HepG2 (cell line): Measurements from ENCODE around the gene MYLK. TPM values are rescaled to one million over a fixed set of nuclear protein-coding genes. Genes with fewer than 3 reads are reported as not detected.
A peak's percentile ranks its signal among the peaks of the same experiment; 100 is the strongest.

ENCODE experiments used
- ATF1 ChIP-seq: IDR thresholded peaks from 2 replicates; pipeline ENCODE4 v1.6.1; 2016; ENCODE audit warnings: mild to moderate bottlenecking, control low read depth
- HDAC2 ChIP-seq: sonication (generic); formaldehyde crosslinking; IDR thresholded peaks from 2 replicates; pipeline ENCODE4 v1.4.0; 2020; ENCODE audit warnings: missing genetic modification reagents
- JUNB ChIP-seq: sonication (generic); formaldehyde crosslinking; IDR thresholded peaks from 2 replicates; pipeline ENCODE4 v1.8.0; 2022; ENCODE audit warnings: missing genetic modification reagents, mild to moderate bottlenecking, borderline replicate concordance
- KAT2B ChIP-seq: fragments of 150-350 bp; IDR thresholded peaks from 2 replicates; pipeline ENCODE4 v1.6.1; 2014; ENCODE audit warnings: low read depth, low read length, borderline replicate concordance
- RCOR2 ChIP-seq: IDR thresholded peaks from 2 replicates; pipeline ENCODE4 v1.6.1; 2016; ENCODE audit warnings: missing biosample characterization, missing genetic modification reagents
- ZFP36 ChIP-seq: fragments of 150-350 bp; IDR thresholded peaks from 2 replicates; pipeline ENCODE4 v1.6.1; 2018; ENCODE audit warnings: borderline replicate concordance, low read length, low read depth; ENCODE audit not compliant: partially characterized antibody
- ZFP37 ChIP-seq: sonication (generic); formaldehyde crosslinking; IDR thresholded peaks from 2 replicates; pipeline ENCODE4 v1.4.0; 2020; ENCODE audit warnings: missing genetic modification reagents, borderline replicate concordance
- ZNF124 ChIP-seq: sonication (generic); formaldehyde crosslinking; IDR thresholded peaks from 2 replicates; pipeline ENCODE4 v1.4.0; 2020; ENCODE audit warnings: missing genetic modification reagents
- ZNF510 ChIP-seq: sonication (generic); formaldehyde crosslinking; IDR thresholded peaks from 2 replicates; pipeline ENCODE4 v1.4.0; 2020; ENCODE audit warnings: low read depth, mild to moderate bottlenecking, missing genetic modification reagents
- polyA plus RNA-seq, 8 experiments: library from polyadenylated mRNA; depleted of rRNA in 3 of 8; stranded (reverse) in 7 of 8; unstranded in 1 of 8; fragments of >200 nt; fragmentation: Illumina TruSeq in 4 of 8; extraction: Trizol in 4 of 8; gene quantifications; 2 replicates each; pipeline versions ENCODE4 v1.2.1 to v1.2.3, GENCODE V29; 2011 to 2016; ENCODE audit warnings: low read depth in 4 of 8, missing spikeins in 1 of 8, mixed read lengths in 1 of 8; ENCODE audit not compliant: insufficient read depth in 1 of 8
- total RNA-seq, 5 experiments: library from RNA; depleted of rRNA; stranded (reverse); fragments of >200 nt; fragmentation: Illumina TruSeq; extraction: Trizol; gene quantifications; 2 replicates each; pipeline ENCODE4 v1.2.3, GENCODE V29; 2016; ENCODE audit warnings: low read depth in 1 of 5
- TF ChIP-seq, protein P1 (sequence below): sonication (generic); formaldehyde crosslinking; IDR thresholded peaks from 2 replicates; pipeline ENCODE4 v1.4.0; 2020; ENCODE audit warnings: mild to moderate bottlenecking, missing genetic modification reagents
- TF ChIP-seq, protein P2 (sequence below): sonication (generic); formaldehyde crosslinking; IDR thresholded peaks from 2 replicates; pipeline ENCODE4 v1.5.1; 2020; ENCODE audit warnings: mild to moderate bottlenecking, missing genetic modification reagents, borderline replicate concordance
- TF ChIP-seq, protein P3 (sequence below): IDR thresholded peaks from 2 replicates; pipeline ENCODE4 v1.6.1; 2016
- TF ChIP-seq, protein P4 (sequence below): sonication (generic); formaldehyde crosslinking; IDR thresholded peaks from 2 replicates; pipeline ENCODE4 v1.4.0; 2020; ENCODE audit warnings: missing genetic modification reagents, borderline replicate concordance

MYLK gene
- total and polyA plus RNA-seq, 2 of the 13 experiments (the other 11 are each of a cell fraction or from before 2014, with no cell fraction given), result 10.6 to 34.9 TPM

DNA sequence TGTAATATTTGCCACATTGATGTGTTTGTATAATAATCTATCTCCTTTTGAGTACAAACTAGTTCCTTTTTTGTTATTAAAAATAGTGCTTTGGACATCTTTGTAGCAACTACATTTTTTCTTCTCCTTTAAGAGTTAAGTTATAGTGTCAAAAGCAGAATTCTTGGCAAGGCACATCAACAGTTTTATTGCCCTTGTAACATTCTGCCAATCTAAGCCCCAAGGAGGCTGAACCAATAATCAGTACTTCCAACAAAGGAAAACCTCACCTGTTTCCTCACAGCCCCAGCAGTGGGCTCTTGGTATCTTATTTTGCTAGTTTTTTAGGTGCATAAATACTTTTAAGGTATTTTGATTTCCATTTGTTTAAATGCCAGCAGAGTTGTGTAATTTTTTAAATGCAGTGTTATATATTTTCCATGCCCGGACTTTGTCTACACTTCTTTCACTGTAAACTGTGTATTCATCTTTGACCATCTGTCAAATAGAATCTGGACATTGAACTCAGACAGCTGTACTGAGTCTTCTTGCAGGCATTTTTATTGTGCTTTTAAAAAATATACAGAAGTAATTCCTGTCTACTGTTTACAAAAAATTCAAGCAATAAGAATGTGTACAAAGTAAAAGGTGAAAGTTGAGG lies 101.0 kb downstream of the MYLK start (continued):
- TF ChIP-seq, protein P1, sequence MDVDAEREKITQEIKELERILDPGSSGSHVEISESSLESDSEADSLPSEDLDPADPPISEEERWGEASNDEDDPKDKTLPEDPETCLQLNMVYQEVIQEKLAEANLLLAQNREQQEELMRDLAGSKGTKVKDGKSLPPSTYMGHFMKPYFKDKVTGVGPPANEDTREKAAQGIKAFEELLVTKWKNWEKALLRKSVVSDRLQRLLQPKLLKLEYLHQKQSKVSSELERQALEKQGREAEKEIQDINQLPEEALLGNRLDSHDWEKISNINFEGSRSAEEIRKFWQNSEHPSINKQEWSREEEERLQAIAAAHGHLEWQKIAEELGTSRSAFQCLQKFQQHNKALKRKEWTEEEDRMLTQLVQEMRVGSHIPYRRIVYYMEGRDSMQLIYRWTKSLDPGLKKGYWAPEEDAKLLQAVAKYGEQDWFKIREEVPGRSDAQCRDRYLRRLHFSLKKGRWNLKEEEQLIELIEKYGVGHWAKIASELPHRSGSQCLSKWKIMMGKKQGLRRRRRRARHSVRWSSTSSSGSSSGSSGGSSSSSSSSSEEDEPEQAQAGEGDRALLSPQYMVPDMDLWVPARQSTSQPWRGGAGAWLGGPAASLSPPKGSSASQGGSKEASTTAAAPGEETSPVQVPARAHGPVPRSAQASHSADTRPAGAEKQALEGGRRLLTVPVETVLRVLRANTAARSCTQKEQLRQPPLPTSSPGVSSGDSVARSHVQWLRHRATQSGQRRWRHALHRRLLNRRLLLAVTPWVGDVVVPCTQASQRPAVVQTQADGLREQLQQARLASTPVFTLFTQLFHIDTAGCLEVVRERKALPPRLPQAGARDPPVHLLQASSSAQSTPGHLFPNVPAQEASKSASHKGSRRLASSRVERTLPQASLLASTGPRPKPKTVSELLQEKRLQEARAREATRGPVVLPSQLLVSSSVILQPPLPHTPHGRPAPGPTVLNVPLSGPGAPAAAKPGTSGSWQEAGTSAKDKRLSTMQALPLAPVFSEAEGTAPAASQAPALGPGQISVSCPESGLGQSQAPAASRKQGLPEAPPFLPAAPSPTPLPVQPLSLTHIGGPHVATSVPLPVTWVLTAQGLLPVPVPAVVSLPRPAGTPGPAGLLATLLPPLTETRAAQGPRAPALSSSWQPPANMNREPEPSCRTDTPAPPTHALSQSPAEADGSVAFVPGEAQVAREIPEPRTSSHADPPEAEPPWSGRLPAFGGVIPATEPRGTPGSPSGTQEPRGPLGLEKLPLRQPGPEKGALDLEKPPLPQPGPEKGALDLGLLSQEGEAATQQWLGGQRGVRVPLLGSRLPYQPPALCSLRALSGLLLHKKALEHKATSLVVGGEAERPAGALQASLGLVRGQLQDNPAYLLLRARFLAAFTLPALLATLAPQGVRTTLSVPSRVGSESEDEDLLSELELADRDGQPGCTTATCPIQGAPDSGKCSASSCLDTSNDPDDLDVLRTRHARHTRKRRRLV, result no peak
- TF ChIP-seq, protein P2, sequence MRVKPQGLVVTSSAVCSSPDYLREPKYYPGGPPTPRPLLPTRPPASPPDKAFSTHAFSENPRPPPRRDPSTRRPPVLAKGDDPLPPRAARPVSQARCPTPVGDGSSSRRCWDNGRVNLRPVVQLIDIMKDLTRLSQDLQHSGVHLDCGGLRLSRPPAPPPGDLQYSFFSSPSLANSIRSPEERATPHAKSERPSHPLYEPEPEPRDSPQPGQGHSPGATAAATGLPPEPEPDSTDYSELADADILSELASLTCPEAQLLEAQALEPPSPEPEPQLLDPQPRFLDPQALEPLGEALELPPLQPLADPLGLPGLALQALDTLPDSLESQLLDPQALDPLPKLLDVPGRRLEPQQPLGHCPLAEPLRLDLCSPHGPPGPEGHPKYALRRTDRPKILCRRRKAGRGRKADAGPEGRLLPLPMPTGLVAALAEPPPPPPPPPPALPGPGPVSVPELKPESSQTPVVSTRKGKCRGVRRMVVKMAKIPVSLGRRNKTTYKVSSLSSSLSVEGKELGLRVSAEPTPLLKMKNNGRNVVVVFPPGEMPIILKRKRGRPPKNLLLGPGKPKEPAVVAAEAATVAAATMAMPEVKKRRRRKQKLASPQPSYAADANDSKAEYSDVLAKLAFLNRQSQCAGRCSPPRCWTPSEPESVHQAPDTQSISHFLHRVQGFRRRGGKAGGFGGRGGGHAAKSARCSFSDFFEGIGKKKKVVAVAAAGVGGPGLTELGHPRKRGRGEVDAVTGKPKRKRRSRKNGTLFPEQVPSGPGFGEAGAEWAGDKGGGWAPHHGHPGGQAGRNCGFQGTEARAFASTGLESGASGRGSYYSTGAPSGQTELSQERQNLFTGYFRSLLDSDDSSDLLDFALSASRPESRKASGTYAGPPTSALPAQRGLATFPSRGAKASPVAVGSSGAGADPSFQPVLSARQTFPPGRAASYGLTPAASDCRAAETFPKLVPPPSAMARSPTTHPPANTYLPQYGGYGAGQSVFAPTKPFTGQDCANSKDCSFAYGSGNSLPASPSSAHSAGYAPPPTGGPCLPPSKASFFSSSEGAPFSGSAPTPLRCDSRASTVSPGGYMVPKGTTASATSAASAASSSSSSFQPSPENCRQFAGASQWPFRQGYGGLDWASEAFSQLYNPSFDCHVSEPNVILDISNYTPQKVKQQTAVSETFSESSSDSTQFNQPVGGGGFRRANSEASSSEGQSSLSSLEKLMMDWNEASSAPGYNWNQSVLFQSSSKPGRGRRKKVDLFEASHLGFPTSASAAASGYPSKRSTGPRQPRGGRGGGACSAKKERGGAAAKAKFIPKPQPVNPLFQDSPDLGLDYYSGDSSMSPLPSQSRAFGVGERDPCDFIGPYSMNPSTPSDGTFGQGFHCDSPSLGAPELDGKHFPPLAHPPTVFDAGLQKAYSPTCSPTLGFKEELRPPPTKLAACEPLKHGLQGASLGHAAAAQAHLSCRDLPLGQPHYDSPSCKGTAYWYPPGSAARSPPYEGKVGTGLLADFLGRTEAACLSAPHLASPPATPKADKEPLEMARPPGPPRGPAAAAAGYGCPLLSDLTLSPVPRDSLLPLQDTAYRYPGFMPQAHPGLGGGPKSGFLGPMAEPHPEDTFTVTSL (CRISPR knock-in tag), result peak; percentile 56; the same call in 1 of the 2 replicates
- TF ChIP-seq KAT2B, result no peak
- TF ChIP-seq, protein P3, sequence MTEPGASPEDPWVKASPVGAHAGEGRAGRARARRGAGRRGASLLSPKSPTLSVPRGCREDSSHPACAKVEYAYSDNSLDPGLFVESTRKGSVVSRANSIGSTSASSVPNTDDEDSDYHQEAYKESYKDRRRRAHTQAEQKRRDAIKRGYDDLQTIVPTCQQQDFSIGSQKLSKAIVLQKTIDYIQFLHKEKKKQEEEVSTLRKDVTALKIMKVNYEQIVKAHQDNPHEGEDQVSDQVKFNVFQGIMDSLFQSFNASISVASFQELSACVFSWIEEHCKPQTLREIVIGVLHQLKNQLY, result 0 out of 2 replicates have a peak, but pooled peaks have one; percentile 14
- TF ChIP-seq ATF1 (CRISPR knock-in tag), result 0 out of 2 replicates have a peak, but pooled peaks have one; percentile 17
- TF ChIP-seq JUNB (CRISPR knock-in tag), result no peak
- no peak for TF ChIP-seq ZFP36
- no peak for TF ChIP-seq ZNF124 (CRISPR knock-in tag)
- 0 out of 2 replicates have a peak, but pooled peaks have one; percentile 38 for TF ChIP-seq ZNF510 (CRISPR knock-in tag)
- peak; percentile 24; the same call in 1 of the 2 replicates for TF ChIP-seq RCOR2 (CRISPR knock-in tag)
- TF ChIP-seq, protein P4, sequence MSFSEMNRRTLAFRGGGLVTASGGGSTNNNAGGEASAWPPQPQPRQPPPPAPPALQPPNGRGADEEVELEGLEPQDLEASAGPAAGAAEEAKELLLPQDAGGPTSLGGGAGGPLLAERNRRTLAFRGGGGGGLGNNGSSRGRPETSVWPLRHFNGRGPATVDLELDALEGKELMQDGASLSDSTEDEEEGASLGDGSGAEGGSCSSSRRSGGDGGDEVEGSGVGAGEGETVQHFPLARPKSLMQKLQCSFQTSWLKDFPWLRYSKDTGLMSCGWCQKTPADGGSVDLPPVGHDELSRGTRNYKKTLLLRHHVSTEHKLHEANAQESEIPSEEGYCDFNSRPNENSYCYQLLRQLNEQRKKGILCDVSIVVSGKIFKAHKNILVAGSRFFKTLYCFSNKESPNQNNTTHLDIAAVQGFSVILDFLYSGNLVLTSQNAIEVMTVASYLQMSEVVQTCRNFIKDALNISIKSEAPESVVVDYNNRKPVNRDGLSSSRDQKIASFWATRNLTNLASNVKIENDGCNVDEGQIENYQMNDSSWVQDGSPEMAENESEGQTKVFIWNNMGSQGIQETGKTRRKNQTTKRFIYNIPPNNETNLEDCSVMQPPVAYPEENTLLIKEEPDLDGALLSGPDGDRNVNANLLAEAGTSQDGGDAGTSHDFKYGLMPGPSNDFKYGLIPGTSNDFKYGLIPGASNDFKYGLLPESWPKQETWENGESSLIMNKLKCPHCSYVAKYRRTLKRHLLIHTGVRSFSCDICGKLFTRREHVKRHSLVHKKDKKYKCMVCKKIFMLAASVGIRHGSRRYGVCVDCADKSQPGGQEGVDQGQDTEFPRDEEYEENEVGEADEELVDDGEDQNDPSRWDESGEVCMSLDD (CRISPR knock-in tag), result no peak
- 0 out of 2 replicates have a peak, but pooled peaks have one; percentile 20 for TF ChIP-seq HDAC2 (CRISPR knock-in tag)
- no peak for TF ChIP-seq ZFP37 (CRISPR knock-in tag)
